Stimulated activated CD4-positive, alpha-beta T cell treated with anti-CD3 and anti-CD28 coated beads, TNF-alpha, amount 100 ng/mL, for 4 hours (primary cell): Measurements from ENCODE around the gene DNAJC5.

Source experiments
- DNase-seq, 3 experiments: peaks; one replicate each; pipeline ENCODE4 v3.0.0-alpha.2; 2020; ENCODE audit warnings: low read depth in 3 of 3

DNAJC5 gene

DNA sequence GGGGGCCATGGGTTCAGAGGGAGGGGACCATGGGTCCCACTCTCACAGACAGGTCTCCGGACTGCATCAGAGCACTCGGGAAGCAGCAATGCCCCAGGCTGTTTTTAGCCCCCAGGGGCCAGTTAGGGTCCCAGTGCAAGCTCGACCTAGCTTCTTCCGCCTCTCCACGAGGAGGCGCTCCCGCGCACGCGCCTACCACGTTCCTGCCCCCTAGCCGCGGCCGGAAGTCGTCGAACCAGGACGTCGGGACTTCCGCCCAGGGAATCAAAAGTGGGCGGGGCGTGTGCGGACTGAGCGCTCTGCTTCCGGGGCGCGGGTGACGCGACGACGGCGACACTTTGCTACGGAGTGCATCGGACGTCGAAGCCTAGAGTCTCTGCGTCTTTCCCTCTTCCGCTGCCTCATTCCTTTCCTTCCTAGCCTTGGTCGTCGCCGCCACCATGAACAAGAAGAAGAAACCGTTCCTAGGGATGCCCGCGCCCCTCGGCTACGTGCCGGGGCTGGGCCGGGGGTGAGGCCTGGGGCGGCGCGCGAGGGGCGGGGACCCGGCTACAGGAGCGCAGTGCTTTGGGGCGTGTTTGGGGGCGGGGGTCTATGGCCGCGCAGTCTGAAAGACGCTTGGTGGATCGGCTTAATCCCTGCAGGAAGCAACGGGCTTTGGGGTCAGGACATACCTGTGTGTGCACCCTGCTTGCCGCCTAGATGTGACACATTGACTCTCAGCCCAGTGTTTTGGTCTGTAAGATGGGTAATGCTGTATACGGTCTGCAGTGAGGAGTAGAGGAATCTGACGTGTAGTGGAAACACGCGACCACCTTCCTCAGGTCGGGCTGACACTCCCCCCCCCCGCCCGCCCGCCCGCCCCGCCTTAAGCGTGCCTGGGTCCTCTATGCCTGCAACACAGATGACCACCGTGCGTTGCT is 86.1 kb downstream of the DNAJC5 start, which contains the start of gene PRPF6:
PRPF6 (plus strand) TSS at position 327 of the 923 bp plus-strand sequence; CDS start at position 441, 114 bp downstream.
- DNase-seq: peak; percentile 84 to 93 (median 87)

DNA sequence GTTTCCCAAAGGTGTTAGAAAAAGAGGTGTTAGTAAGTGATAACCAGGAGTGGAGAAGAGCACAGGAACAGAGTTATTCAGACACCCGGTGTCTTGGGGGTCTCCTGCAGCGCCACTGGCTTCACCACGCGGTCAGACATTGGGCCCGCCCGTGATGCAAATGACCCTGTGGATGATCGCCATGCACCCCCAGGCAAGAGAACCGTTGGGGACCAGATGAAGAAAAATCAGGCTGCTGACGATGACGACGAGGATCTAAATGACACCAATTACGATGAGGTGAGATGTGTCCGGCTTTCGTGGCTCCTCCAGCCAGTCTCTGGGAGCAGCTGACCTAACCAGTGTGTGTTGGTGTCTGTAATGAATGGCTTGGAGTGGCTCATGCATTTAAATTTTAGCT is 88.0 kb downstream of the DNAJC5 start:
- DNase-seq: no peak
